ENCODE measurements around the gene ARHGAP24.

DNA sequence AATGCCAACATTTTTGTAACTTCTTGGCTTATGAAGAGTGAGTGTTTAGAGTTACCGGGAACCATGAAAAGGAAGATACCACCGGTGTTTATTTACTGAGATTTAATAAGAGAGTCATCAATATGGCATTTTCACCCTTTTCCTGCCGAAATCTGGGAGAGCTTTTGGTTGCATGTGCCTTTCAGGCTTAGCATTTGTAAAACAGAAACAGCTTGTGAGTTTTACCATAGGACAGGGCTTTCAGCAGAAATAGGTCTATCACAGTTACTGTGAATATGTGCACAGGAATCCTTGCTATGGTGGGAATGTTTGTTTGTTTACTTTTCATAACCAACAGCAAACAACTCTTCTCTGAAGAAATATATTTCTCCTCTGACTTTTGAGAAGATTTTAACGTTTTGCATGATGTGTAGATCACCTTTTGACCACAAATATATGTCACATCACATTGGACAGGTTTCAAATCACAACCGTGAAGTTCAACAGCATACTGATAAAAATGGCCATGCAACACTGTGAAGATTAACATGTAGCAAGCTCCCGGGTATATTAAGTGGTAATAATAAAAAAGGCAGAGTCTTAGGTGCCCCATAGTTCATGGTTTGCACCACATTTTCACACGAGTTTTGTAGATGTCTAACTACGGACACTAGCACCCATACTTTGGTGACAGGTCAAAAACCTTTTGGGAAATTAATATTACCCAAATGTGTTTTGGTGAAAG, 21.3 kb downstream of the ARHGAP24 start:
- TF ChIP-seq CTCF (IDR thresholded peaks at IDR 0.05): no peak
- TF ChIP-seq EZH2 (IDR thresholded peaks at IDR 0.05; ENCODE audit: borderline replicate concordance, insufficient read depth, low read depth, low read length, poor library complexity, severe bottlenecking): no peak
